ENCODE results near the gene SRGAP1. TPM values are rescaled to one million over a fixed set of nuclear protein-coding genes. Genes with fewer than 3 reads are reported as not detected.

SRGAP1 gene
- total and polyA plus RNA-seq, 8 donors, result 0.70 to 37.9 (median 9.8) TPM

- Histone ChIP-seq H3K4me1 (peaks cover 0 to 20% (median 1%) of the 10 kb centered on the region in 4 donors), H3K27ac (no peak overlapping the region), H3K4me3 (no peak overlapping the region), H3K27me3 (no peaks in the 10 kb centered on the region), H3K9me3 (no peaks in the 10 kb centered on the region), H3K36me3 (no peaks in the 10 kb centered on the region)
- TF ChIP-seq CTCF (IDR thresholded peaks at IDR 0.05) (no peak), POLR2AphosphoS5 (IDR thresholded peaks at IDR 0.05) (no peak), EP300 (IDR thresholded peaks at IDR 0.05) (no peak), POLR2A (IDR thresholded peaks at IDR 0.05) (no peak)
- 42 to 58% (median 49%) methylated on average over 2 of the region's 2 CpGs for WGBS, 5 donors
- peak in 1 of 2 donors; percentile 49 for DNase-seq
- intact Hi-C loops (cut with DNase I; ENCODE audit: low total_unique reads), result no loop called here
These were observed 150.2 kb downstream of the SRGAP1 start for GRCh38 chr12:63994704-63995103.

GRCh38 chr12:63995512-63995911 lies 151.0 kb downstream of the SRGAP1 start:
- Histone ChIP-seq H3K36me3 (no peaks in the 10 kb centered on the region), H3K27ac (no peak overlapping the region), H3K9me3 (no peaks in the 10 kb centered on the region), H3K4me1 (peaks cover 0 to 17% (median 0%) of the 10 kb centered on the region in 4 donors), H3K27me3 (no peaks in the 10 kb centered on the region), H3K4me3 (no peak overlapping the region)
- intact Hi-C loops (cut with DNase I; ENCODE audit: low total_unique reads), result no loop called here
- DNase-seq, result no peak
- no peak for TF ChIP-seq EP300 (IDR thresholded peaks at IDR 0.05)
- TF ChIP-seq POLR2A (IDR thresholded peaks at IDR 0.05), result no peak
- no peak for TF ChIP-seq CTCF (IDR thresholded peaks at IDR 0.05)
- no peak for TF ChIP-seq POLR2AphosphoS5 (IDR thresholded peaks at IDR 0.05)

- no peak for DNase-seq
- H3K36me3 ChIP-seq, result no peaks in the 10 kb centered on the region
- no peak overlapping the region for H3K27ac ChIP-seq
- H3K9me3 ChIP-seq, result no peaks in the 10 kb centered on the region
- peaks cover 0 to 7% (median 0%) of the 10 kb centered on the region in 4 donors for H3K4me1 ChIP-seq
- no peaks in the 10 kb centered on the region for H3K27me3 ChIP-seq
- WGBS, 5 donors, result 93 to 100% (median 95%) methylated on average over 1 of the region's 1 CpG
- no peak overlapping the region for H3K4me3 ChIP-seq
- intact Hi-C loops (cut with DNase I; ENCODE audit: low total_unique reads), result no loop called here
- TF ChIP-seq EP300 (IDR thresholded peaks at IDR 0.05), result no peak
- TF ChIP-seq POLR2A (IDR thresholded peaks at IDR 0.05), result no peak
- no peak for TF ChIP-seq POLR2AphosphoS5 (IDR thresholded peaks at IDR 0.05)
- no peak for TF ChIP-seq CTCF (IDR thresholded peaks at IDR 0.05)
These were observed 152.1 kb downstream of the SRGAP1 start for GRCh38 chr12:63996556-63996955.

GRCh38 chr12:63997198-63997597 lies 152.7 kb downstream of the SRGAP1 start:
- WGBS, 5 donors, result 83 to 87% (median 84%) methylated on average over 1 of the region's 1 CpG
- H3K36me3 ChIP-seq, result no peaks in the 10 kb centered on the region
- H3K9me3 ChIP-seq, result no peaks in the 10 kb centered on the region
- intact Hi-C loops (cut with DNase I; ENCODE audit: low total_unique reads), result no loop called here
- no peak for DNase-seq
- H3K27me3 ChIP-seq, result no peaks in the 10 kb centered on the region
- no peak overlapping the region for H3K4me3 ChIP-seq
- no peak for TF ChIP-seq EP300 (IDR thresholded peaks at IDR 0.05)
- no peak for TF ChIP-seq POLR2A (IDR thresholded peaks at IDR 0.05)
- TF ChIP-seq POLR2AphosphoS5 (IDR thresholded peaks at IDR 0.05), result no peak
- no peak for TF ChIP-seq CTCF (IDR thresholded peaks at IDR 0.05)
- H3K4me1 ChIP-seq, result peaks cover 0 to 7% (median 0%) of the 10 kb centered on the region in 4 donors
- H3K27ac ChIP-seq, result no peak overlapping the region

All from stomach (tissue), 9 donors.